Duodenal mucosa (tissue), 2 donors: ENCODE data around the gene PGM2.

Source experiments
- H3K27ac ChIP-seq: one replicate; pipeline ENCODE4 v1.7.0; 2013; ENCODE audit warnings: low read depth, low read length
- H3K27me3 ChIP-seq, 2 donors: one replicate each; pipeline ENCODE4 v1.7.0; 2013; ENCODE audit warnings: low read length in 2 of 2, control low read depth in 1 of 2; ENCODE audit not compliant: insufficient read depth in 2 of 2, control insufficient read depth in 1 of 2
- H3K36me3 ChIP-seq, 2 donors: one replicate each; pipeline ENCODE4 v1.7.0; 2013; ENCODE audit warnings: low read length in 2 of 2, control low read depth in 1 of 2; ENCODE audit not compliant: insufficient read depth in 2 of 2, control insufficient read depth in 1 of 2
- H3K4me1 ChIP-seq, 2 donors: one replicate each; pipeline ENCODE4 v1.7.0; 2013; ENCODE audit warnings: low read length in 2 of 2, control low read depth in 1 of 2; ENCODE audit not compliant: insufficient read depth in 2 of 2, control insufficient read depth in 1 of 2
- H3K4me3 ChIP-seq, 2 donors: one replicate each; pipeline ENCODE4 v1.7.0; 2013; ENCODE audit warnings: low read length in 2 of 2, low read depth in 1 of 2
- H3K9ac ChIP-seq, 2 donors: one replicate each; pipeline ENCODE4 v1.7.0; 2013; ENCODE audit warnings: low read length in 2 of 2, low read depth in 1 of 2
- H3K9me3 ChIP-seq, 2 donors: one replicate each; pipeline ENCODE4 v1.7.0; 2013; ENCODE audit warnings: low read length in 2 of 2, control low read depth in 1 of 2; ENCODE audit not compliant: control insufficient read depth in 1 of 2

The PGM2 gene

GRCh38 chr4:37873386-37873785 lies 46.9 kb downstream of the PGM2 start:
- H3K9me3 ChIP-seq = no peaks in the 10 kb centered on the region
- no peaks in the 10 kb centered on the region for H3K36me3 ChIP-seq
- H3K9ac ChIP-seq = no peak overlapping the region
- H3K4me1 ChIP-seq = peaks cover 9 to 21% of the 10 kb centered on the region in 2 donors
- no peak overlapping the region for H3K27ac ChIP-seq
- H3K27me3 ChIP-seq = no peaks in the 10 kb centered on the region
- no peak overlapping the region for H3K4me3 ChIP-seq

- Histone ChIP-seq H3K4me1 (peaks cover 9 to 21% of the 10 kb centered on the region in 2 donors), H3K9ac (no peak overlapping the region), H3K27ac (no peak overlapping the region), H3K27me3 (no peaks in the 10 kb centered on the region), H3K36me3 (no peaks in the 10 kb centered on the region), H3K4me3 (no peak overlapping the region), H3K9me3 (no peaks in the 10 kb centered on the region)
Observed at GRCh38 chr4:37876156-37876555, 49.7 kb downstream of the PGM2 start.

GRCh38 chr4:37879365-37879764 lies 52.9 kb downstream of the PGM2 start:
- Histone ChIP-seq H3K9me3 (no peaks in the 10 kb centered on the region), H3K4me3 (no peak overlapping the region), H3K27ac (no peak overlapping the region), H3K36me3 (no peaks in the 10 kb centered on the region), H3K9ac (no peak overlapping the region), H3K27me3 (no peaks in the 10 kb centered on the region), H3K4me1 (peaks cover 3 to 18% of the 10 kb centered on the region in 2 donors)

GRCh38 chr4:37881811-37882210 lies 55.3 kb downstream of the PGM2 start:
- no peak overlapping the region for H3K9ac ChIP-seq
- H3K4me1 ChIP-seq = peaks cover 10 to 11% of the 10 kb centered on the region in 2 donors
- H3K9me3 ChIP-seq = no peaks in the 10 kb centered on the region
- no peaks in the 10 kb centered on the region for H3K36me3 ChIP-seq
- no peaks in the 10 kb centered on the region for H3K27me3 ChIP-seq
- no peak overlapping the region for H3K27ac ChIP-seq
- no peak overlapping the region for H3K4me3 ChIP-seq

GRCh38 chr4:37882665-37883296 lies 56.3 kb downstream of the PGM2 start:
- peaks cover 5 to 11% of the 10 kb centered on the region in 2 donors for H3K4me1 ChIP-seq
- no peak overlapping the region for H3K27ac ChIP-seq

GRCh38 chr4:37884855-37885487 lies 58.5 kb downstream of the PGM2 start:
- Histone ChIP-seq H3K27ac (no peak overlapping the region), H3K4me3 (no peak overlapping the region), H3K9ac (no peak overlapping the region), H3K9me3 (no peaks in the 10 kb centered on the region), H3K4me1 (peaks cover 7 to 13% of the 10 kb centered on the region in 2 donors), H3K27me3 (peaks cover 2 to 3% of the 10 kb centered on the region in 2 donors), H3K36me3 (no peaks in the 10 kb centered on the region)

More at GRCh38 chr4:37882665-37883296, 56.3 kb downstream of the PGM2 start:
- Histone ChIP-seq H3K27me3 (no peaks in the 10 kb centered on the region), H3K4me3 (no peak overlapping the region), H3K9ac (no peak overlapping the region), H3K36me3 (no peaks in the 10 kb centered on the region), H3K9me3 (no peaks in the 10 kb centered on the region)

GRCh38 chr4:37885496-37885895 lies 59.0 kb downstream of the PGM2 start:
- Histone ChIP-seq H3K4me1 (peaks cover 13 to 16% of the 10 kb centered on the region in 2 donors), H3K9ac (no peak overlapping the region), H3K36me3 (no peaks in the 10 kb centered on the region), H3K4me3 (no peak overlapping the region), H3K27me3 (peaks cover 6 to 8% of the 10 kb centered on the region in 2 donors), H3K9me3 (no peaks in the 10 kb centered on the region), H3K27ac (no peak overlapping the region)

- Histone ChIP-seq H3K27me3 (peaks cover 6 to 8% of the 10 kb centered on the region in 2 donors), H3K27ac (peak overlapping the region; percentile 58), H3K4me1 (peaks cover 18 to 21% of the 10 kb centered on the region in 2 donors), H3K36me3 (no peaks in the 10 kb centered on the region), H3K9me3 (no peaks in the 10 kb centered on the region), H3K9ac (peak overlapping the region; percentile 41 to 48), H3K4me3 (peak overlapping the region; percentile 68 to 84)
Observed at GRCh38 chr4:37889849-37890800, 63.6 kb downstream of the PGM2 start.

- Histone ChIP-seq H3K4me1 (peaks cover 11 to 16% of the 10 kb centered on the region in 2 donors), H3K4me3 (peak within 1 kb of the TSS; percentile 68 to 84), H3K27ac (peak within 1 kb of the TSS; percentile 58), H3K9ac (peak within 1 kb of the TSS; percentile 48 to 50), H3K36me3 (no peaks in the 10 kb centered on the region), H3K27me3 (peaks cover 6 to 8% of the 10 kb centered on the region in 2 donors), H3K9me3 (no peaks in the 10 kb centered on the region)
Observed at GRCh38 chr4:37890801-37891259, 64.3 kb downstream of the PGM2 start, which contains the start of gene TBC1D1. TSS of gene TBC1D1 (plus strand) at chr4:37891084. CDS start at chr4:37902096, 11,012 bp downstream.
